Lower lobe of right lung (tissue), 2 donors: ENCODE results near the gene TPPP. TPM values are rescaled to one million over a fixed set of nuclear protein-coding genes. Genes with fewer than 3 reads are reported as not detected.
A peak's percentile ranks its signal among the peaks of the same experiment; 100 is the strongest.

Experiments
- ATAC-seq, 2 donors: fragments of 200-7000 bp; cut with Tn5 transposase; one replicate each; pipeline ENCODE4 v1.9.1; 2020 to 2022; ENCODE audit warnings: mild to moderate bottlenecking in 2 of 2, moderate library complexity in 2 of 2
- DNase-seq: peaks from one replicate; pipeline ENCODE4 v3.0.0-alpha.2; 2020
- H3K27ac ChIP-seq: fragments of 200-600 bp; one replicate; pipeline ENCODE4 v1.8.0; 2022
- H3K27me3 ChIP-seq: fragments of 200-600 bp; one replicate; pipeline ENCODE4 v1.8.0; 2022; ENCODE audit warnings: low read depth
- H3K36me3 ChIP-seq: fragments of 200-600 bp; one replicate; pipeline ENCODE4 v1.8.0; 2022; ENCODE audit warnings: mild to moderate bottlenecking
- H3K4me1 ChIP-seq: fragments of 200-600 bp; one replicate; pipeline ENCODE4 v1.8.0; 2022
- H3K4me3 ChIP-seq: fragments of 200-600 bp; one replicate; pipeline ENCODE4 v1.8.0; 2022; ENCODE audit warnings: mild to moderate bottlenecking
- H3K9me3 ChIP-seq: fragments of 200-600 bp; one replicate; pipeline ENCODE4 v1.8.0; 2022
- CTCF ChIP-seq: fragments of 200-600 bp; IDR thresholded peaks from one replicate; pipeline ENCODE4 v1.8.0; 2022; ENCODE audit warnings: antibody characterized with exemption, mild to moderate bottlenecking
- intact Hi-C: fragments of 100-400 bp; cut with DNase I; formaldehyde crosslinking; loops from one replicate; pipeline ENCODE4 v1.11.0; 2022
- total RNA-seq: library from RNA; stranded (reverse); fragmentation: NEBNext Ultra II Directional; extraction: Animal tissue kit (Norgen Biotek cat#: 25700); gene quantifications from one replicate; pipeline ENCODE4 v1.2.1, GENCODE V29; 2021
- donor health status: DM: no; HTN: yes; CAD: no; lungs with severe emphysema.

The TPPP gene
- total RNA-seq, 1 donor from 2014 or later, result 16.2 TPM

- H3K9me3 ChIP-seq, result no peaks in the 10 kb centered on the region
- H3K36me3 ChIP-seq, result peaks cover 34% of the 10 kb centered on the region
- no peak for TF ChIP-seq CTCF
- no peak overlapping the region for H3K27ac ChIP-seq
- DNase-seq, result peak; percentile 28
- H3K4me1 ChIP-seq, result no peaks in the 10 kb centered on the region
- intact Hi-C loops, result no loop called here
- H3K4me3 ChIP-seq, result no peak overlapping the region
- peak in 1 of 2 donors; percentile 3 for ATAC-seq
- H3K27me3 ChIP-seq, result no peaks in the 10 kb centered on the region
Measured at GRCh38 chr5:658103-658502, 35.0 kb downstream of the TPPP start.

DNA sequence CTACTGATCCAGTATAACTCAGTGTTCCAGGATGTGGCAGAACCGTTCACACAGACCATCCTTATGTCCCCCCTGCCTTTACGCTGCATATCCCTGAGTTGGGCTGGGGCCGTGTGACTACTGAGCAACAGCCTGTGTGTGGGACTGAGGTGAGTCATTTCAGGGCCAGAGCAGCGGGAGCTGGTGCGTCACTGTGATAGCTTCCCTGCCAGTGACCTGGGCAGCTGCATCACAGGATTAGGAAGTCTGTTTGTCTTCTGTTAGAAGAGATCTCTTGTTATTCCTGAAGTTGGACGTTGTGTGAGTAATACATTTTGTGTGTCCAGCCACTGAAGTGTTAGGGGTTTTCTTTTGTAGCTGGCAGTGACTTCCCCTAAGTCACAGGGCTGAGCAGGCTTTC, 35.6 kb downstream of the TPPP start:
- intact Hi-C loops, result no loop called here
- ATAC-seq (no peak), DNase-seq (peak; percentile 34)
- H3K4me3 ChIP-seq, result no peak overlapping the region
- H3K27ac ChIP-seq, result no peak overlapping the region
- H3K36me3 ChIP-seq, result peaks cover 39% of the 10 kb centered on the region
- no peaks in the 10 kb centered on the region for H3K27me3 ChIP-seq
- TF ChIP-seq CTCF, result no peak
- H3K9me3 ChIP-seq, result no peaks in the 10 kb centered on the region
- no peaks in the 10 kb centered on the region for H3K4me1 ChIP-seq

GRCh38 chr5:655406-655805, 37.7 kb downstream of the TPPP start:
- peaks cover 27% of the 10 kb centered on the region for H3K36me3 ChIP-seq
- DNase-seq, result peak; percentile 24
- no peak overlapping the region for H3K27ac ChIP-seq
- no peaks in the 10 kb centered on the region for H3K4me1 ChIP-seq
- no peak for ATAC-seq
- H3K27me3 ChIP-seq, result no peaks in the 10 kb centered on the region
- no peak overlapping the region for H3K4me3 ChIP-seq
- TF ChIP-seq CTCF, result no peak
- intact Hi-C loops, result no loop called here
- H3K9me3 ChIP-seq, result no peaks in the 10 kb centered on the region

DNA sequence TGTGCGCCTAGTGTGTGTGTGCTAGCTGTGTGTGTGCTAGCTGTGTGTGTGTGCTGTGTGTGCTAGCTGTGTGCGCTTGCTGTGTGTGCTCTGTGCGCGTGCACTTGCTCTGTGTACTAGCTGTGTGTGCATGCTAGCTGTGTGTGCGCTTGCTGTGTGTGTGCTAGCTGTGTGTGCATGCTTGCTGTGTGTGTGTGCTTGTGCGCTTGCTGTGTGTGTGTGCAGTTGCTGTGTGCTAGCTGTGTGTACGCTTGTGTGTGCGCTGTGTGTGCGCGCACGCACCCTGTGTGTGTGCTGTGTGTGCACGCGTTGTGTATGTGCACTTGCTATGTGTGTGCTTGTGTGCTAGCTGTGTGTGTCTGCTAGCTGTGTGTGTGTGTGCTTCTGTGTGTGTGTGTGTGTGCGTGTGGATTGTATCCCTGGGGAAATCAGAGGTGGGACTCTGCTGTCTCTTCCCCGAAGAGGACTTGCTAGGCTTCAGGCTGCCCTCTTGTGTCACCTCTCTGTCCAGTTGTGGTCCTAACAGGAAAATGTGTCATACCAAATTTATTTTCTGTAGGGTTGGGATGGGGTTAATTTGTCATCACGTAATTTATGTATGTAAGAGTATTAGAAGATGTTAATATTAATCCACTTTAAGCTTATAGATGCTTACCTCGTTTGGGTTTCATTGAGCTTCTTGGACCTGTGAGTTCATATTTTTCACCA, 38.9 kb downstream of the TPPP start:
- H3K4me3 ChIP-seq, result no peak overlapping the region
- TF ChIP-seq CTCF, result no peak
- H3K27ac ChIP-seq, result no peak overlapping the region
- H3K27me3 ChIP-seq, result no peaks in the 10 kb centered on the region
- peaks cover 19% of the 10 kb centered on the region for H3K36me3 ChIP-seq
- H3K9me3 ChIP-seq, result no peaks in the 10 kb centered on the region
- intact Hi-C loops, result no loop called here
- H3K4me1 ChIP-seq, result no peaks in the 10 kb centered on the region
- no peak for DNase-seq
- ATAC-seq, result peak; percentile 20 to 39

DNA sequence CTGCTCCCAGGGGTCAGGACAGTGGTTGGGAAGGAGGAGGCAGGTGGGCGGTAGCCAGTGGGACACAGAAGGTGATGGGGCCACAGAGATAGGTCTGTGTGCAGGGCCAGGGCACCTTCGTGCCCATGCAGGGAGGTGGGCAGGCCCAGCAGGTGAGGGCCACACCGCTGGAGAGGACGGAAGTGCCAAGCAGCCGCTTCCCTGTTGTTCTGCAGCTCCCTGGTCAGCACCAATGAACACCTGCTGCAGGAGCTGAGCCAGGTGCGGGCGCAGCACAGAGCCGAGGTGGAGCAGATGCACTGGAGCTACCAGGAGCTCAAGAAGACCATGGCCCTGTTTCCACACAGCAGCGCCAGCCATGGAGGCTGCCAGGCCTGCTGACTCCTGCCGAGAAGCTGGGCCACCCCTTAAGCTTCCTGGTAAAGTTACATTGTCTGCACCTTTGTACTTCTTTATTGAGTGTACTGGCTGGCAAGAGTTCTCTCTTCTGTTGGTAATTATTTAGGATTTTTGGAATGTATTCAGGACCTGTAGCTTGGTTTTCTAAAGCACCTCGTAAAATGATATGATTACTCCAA, 40.3 kb downstream of the TPPP start:
- ATAC-seq (peak; percentile 20 to 45), DNase-seq (peak; percentile 20)
- H3K4me3 ChIP-seq, result no peak overlapping the region
- no peaks in the 10 kb centered on the region for H3K27me3 ChIP-seq
- intact Hi-C loops, result no loop called here
- H3K4me1 ChIP-seq, result no peaks in the 10 kb centered on the region
- peaks cover 18% of the 10 kb centered on the region for H3K36me3 ChIP-seq
- H3K9me3 ChIP-seq, result no peaks in the 10 kb centered on the region
- TF ChIP-seq CTCF, result no peak
- no peak overlapping the region for H3K27ac ChIP-seq
